Bronchial epithelial cell (primary cell): ENCODE results near the gene APELA. TPM values are rescaled to one million over a fixed set of nuclear protein-coding genes. Genes with fewer than 3 reads are reported as not detected.

ENCODE experiments used
- DNase-seq: peaks from one replicate; pipeline ENCODE4 v3.0.0-alpha.2; 2010; ENCODE audit warnings: low read depth
- FAIRE-seq: peaks from 2 replicates; lab custom pipeline; 2011; peaks lifted over from hg19 to GRCh38; lab: Jason Lieb, UNC
- H3K27me3 ChIP-seq: 2 replicates; pipeline ENCODE4 v1.5.1; 2011; ENCODE audit warnings: low read length; ENCODE audit not compliant: control insufficient read depth, insufficient read depth
- H3K36me3 ChIP-seq: 2 replicates; pipeline ENCODE4 v1.5.1; 2011; ENCODE audit warnings: low read length; ENCODE audit not compliant: control insufficient read depth, insufficient read depth
- H3K4me3 ChIP-seq: 2 replicates; pipeline ENCODE4 v1.5.1; 2011; ENCODE audit warnings: mild to moderate bottlenecking, low read depth, low read length, control low read depth
- CTCF ChIP-seq: IDR thresholded peaks from 2 replicates; pipeline ENCODE4 v1.5.1; 2011; ENCODE audit warnings: mild to moderate bottlenecking, moderate library complexity, low read length, control low read depth, inconsistent platforms; ENCODE audit not compliant: insufficient read depth, severe bottlenecking
- total RNA-seq: library from RNA; depleted of rRNA; stranded (reverse); fragments of >200 nt; gene quantifications from 2 replicates; pipeline ENCODE4 v1.2.1, GENCODE V29; 2014

Gene APELA
- total RNA-seq, 1 donor from 2014 or later, result not detected

- no peak overlapping the region for H3K4me3 ChIP-seq
- DNase-seq (peak; percentile 10), FAIRE-seq (no peak)
- H3K36me3 ChIP-seq, result no peaks in the 10 kb centered on the region
- TF ChIP-seq CTCF, result no peak
- no peaks in the 10 kb centered on the region for H3K27me3 ChIP-seq
Measured at GRCh38 chr4:164856396-164856795, 20.6 kb upstream of the APELA start.

GRCh38 chr4:164866817-164867490, 10.0 kb upstream of the APELA start:
- TF ChIP-seq CTCF, result no peak

GRCh38 chr4:164871673-164872072, 5.3 kb upstream of the APELA start:
- no peak for TF ChIP-seq CTCF
- no peaks in the 10 kb centered on the region for H3K27me3 ChIP-seq
- DNase-seq, result no peak
- no peak for FAIRE-seq
- no peaks in the 10 kb centered on the region for H3K36me3 ChIP-seq
- no peak overlapping the region for H3K4me3 ChIP-seq

More at GRCh38 chr4:164866817-164867490, 10.0 kb upstream of the APELA start:
- no peaks in the 10 kb centered on the region for H3K27me3 ChIP-seq
- no peak for FAIRE-seq
- no peaks in the 10 kb centered on the region for H3K36me3 ChIP-seq
- DNase-seq, result no peak
- H3K4me3 ChIP-seq, result no peak overlapping the region

GRCh38 chr4:164872481-164872880, 4.5 kb upstream of the APELA start:
- Histone ChIP-seq H3K36me3 (no peaks in the 10 kb centered on the region), H3K27me3 (no peaks in the 10 kb centered on the region), H3K4me3 (no peak overlapping the region)
- no peak for TF ChIP-seq CTCF
- DNase-seq (no peak), FAIRE-seq (no peak)

GRCh38 chr4:164874789-164875188, 2.2 kb upstream of the APELA start:
- no peak for DNase-seq
- no peak for TF ChIP-seq CTCF
- no peak for FAIRE-seq
- Histone ChIP-seq H3K27me3 (no peaks in the 10 kb centered on the region), H3K4me3 (no peak overlapping the region), H3K36me3 (no peaks in the 10 kb centered on the region)
